MM.1S (cell line): Measurements from ENCODE around the gene RSU1.

Experiments
- DNase-seq: peaks from one replicate; pipeline ENCODE4 v3.0.0-alpha.2; 2015
- H2AFZ ChIP-seq: fragments of 300-600 bp; sonication (generic); 2 replicates; pipeline ENCODE4 v1.6.0; 2016; ENCODE audit warnings: antibody characterized with exemption, low read length
- H3F3A ChIP-seq: fragments of 300-600 bp; sonication (generic); 2 replicates; pipeline ENCODE4 v1.6.1; 2016; ENCODE audit warnings: mild to moderate bottlenecking, antibody characterized with exemption, low read length, moderate library complexity, mixed read lengths; ENCODE audit not compliant: insufficient read depth
- H3K27ac ChIP-seq: fragments of 300-600 bp; sonication (generic); 2 replicates; pipeline ENCODE4 v1.5.1; 2016; ENCODE audit warnings: mild to moderate bottlenecking, low read length
- H3K27me3 ChIP-seq: fragments of 300-600 bp; sonication (generic); replicated peaks from 2 replicates; pipeline ENCODE4 v1.6.0; 2016; ENCODE audit warnings: low read length; ENCODE audit not compliant: insufficient read depth
- H3K36me3 ChIP-seq: fragments of 300-600 bp; sonication (generic); replicated peaks from 2 replicates; pipeline ENCODE4 v1.6.1; 2016; ENCODE audit warnings: mild to moderate bottlenecking, low read length, mixed read lengths; ENCODE audit not compliant: insufficient read depth
- H3K4me1 ChIP-seq: fragments of 300-600 bp; sonication (generic); 2 replicates; pipeline ENCODE4 v1.6.1; 2016; ENCODE audit warnings: low read length, mixed read lengths
- H3K4me2 ChIP-seq: fragments of 300-600 bp; sonication (generic); 2 replicates; pipeline ENCODE4 v1.6.0; 2016; ENCODE audit warnings: low read depth, low read length
- H3K4me3 ChIP-seq: fragments of 300-600 bp; sonication (generic); 2 replicates; pipeline ENCODE4 v1.5.1; 2016; ENCODE audit warnings: low read length, mixed read lengths
- H3K79me2 ChIP-seq: fragments of 300-600 bp; sonication (generic); 2 replicates; pipeline ENCODE4 v1.6.1; 2016; ENCODE audit warnings: mixed run types, low read length, mixed read lengths
- H3K9ac ChIP-seq: fragments of 300-600 bp; sonication (generic); 2 replicates; pipeline ENCODE4 v1.6.1; 2016; ENCODE audit warnings: low read length, mixed read lengths
- H3K9me2 ChIP-seq: fragments of 300-600 bp; sonication (generic); replicated peaks from 2 replicates; pipeline ENCODE4 v1.6.1; 2016; ENCODE audit warnings: mild to moderate bottlenecking, low read length, mixed read lengths; ENCODE audit not compliant: insufficient read depth
- H3K9me3 ChIP-seq: fragments of 300-600 bp; sonication (generic); replicated peaks from 2 replicates; pipeline ENCODE4 v1.6.1; 2016; ENCODE audit warnings: mild to moderate bottlenecking, low read length, mixed read lengths; ENCODE audit not compliant: insufficient read depth
- H4K20me1 ChIP-seq: fragments of 300-600 bp; sonication (generic); 2 replicates; pipeline ENCODE4 v1.6.1; 2016; ENCODE audit warnings: mild to moderate bottlenecking, low read length, moderate library complexity, mixed read lengths; ENCODE audit not compliant: insufficient read depth
- EZH2 ChIP-seq: fragments of 300-600 bp; sonication (generic); optimal IDR thresholded peaks from 2 replicates; pipeline ENCODE3; 2017; ENCODE audit warnings: low read depth, mild to moderate bottlenecking, antibody characterized with exemption, low read length, mixed read lengths
- EZH2phosphoT487 ChIP-seq: fragments of 300-600 bp; sonication (generic); IDR thresholded peaks from 2 replicates; pipeline ENCODE4 v1.6.1; 2018; ENCODE audit warnings: antibody characterized with exemption, low read length
- TF ChIP-seq, protein P1 (sequence below): fragments of 300-600 bp; sonication (generic); IDR thresholded peaks from 2 replicates; pipeline ENCODE4 v1.5.1; 2016; ENCODE audit warnings: antibody characterized with exemption, low read length, mixed read lengths

RSU1 gene

DNA sequence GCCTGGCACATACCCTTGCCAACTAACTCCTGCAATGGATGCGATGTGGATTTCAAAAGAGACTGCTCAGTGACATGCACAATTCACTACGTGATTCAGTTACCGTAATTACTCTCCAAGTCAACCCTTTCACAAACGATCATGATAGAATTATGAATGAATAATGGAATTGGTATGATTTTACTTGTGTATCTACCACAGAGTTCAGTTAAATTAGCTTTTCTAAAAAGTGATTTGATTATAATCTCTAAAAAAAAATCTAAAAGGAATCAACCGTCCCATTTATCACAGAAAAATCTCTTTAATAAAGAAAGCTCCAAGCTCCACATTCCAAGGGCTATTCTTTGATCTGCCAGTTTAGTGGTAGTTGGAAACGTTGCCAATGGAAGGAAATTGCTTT is 30.4 kb upstream of the RSU1 start:
- no peak overlapping the region for H3K27ac ChIP-seq
- H3K4me3 ChIP-seq, result no peak overlapping the region
- no peaks in the 10 kb centered on the region for H3K27me3 ChIP-seq
- H2AFZ ChIP-seq, result no peak overlapping the region
- no peaks in the 10 kb centered on the region for H4K20me1 ChIP-seq
- no peak for TF ChIP-seq EZH2phosphoT487
- TF ChIP-seq, protein P1, sequence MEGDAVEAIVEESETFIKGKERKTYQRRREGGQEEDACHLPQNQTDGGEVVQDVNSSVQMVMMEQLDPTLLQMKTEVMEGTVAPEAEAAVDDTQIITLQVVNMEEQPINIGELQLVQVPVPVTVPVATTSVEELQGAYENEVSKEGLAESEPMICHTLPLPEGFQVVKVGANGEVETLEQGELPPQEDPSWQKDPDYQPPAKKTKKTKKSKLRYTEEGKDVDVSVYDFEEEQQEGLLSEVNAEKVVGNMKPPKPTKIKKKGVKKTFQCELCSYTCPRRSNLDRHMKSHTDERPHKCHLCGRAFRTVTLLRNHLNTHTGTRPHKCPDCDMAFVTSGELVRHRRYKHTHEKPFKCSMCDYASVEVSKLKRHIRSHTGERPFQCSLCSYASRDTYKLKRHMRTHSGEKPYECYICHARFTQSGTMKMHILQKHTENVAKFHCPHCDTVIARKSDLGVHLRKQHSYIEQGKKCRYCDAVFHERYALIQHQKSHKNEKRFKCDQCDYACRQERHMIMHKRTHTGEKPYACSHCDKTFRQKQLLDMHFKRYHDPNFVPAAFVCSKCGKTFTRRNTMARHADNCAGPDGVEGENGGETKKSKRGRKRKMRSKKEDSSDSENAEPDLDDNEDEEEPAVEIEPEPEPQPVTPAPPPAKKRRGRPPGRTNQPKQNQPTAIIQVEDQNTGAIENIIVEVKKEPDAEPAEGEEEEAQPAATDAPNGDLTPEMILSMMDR, result no peak
- no peak for TF ChIP-seq EZH2
- no peak for DNase-seq
- no peak overlapping the region for H3K9ac ChIP-seq
- no peaks in the 10 kb centered on the region for H3K9me2 ChIP-seq
- no peaks in the 10 kb centered on the region for H3K9me3 ChIP-seq
- no peaks in the 10 kb centered on the region for H3K4me1 ChIP-seq
- H3K4me2 ChIP-seq, result no peak overlapping the region
- no peaks in the 10 kb centered on the region for H3K79me2 ChIP-seq
- H3F3A ChIP-seq, result no peaks in the 10 kb centered on the region
- no peaks in the 10 kb centered on the region for H3K36me3 ChIP-seq

DNA sequence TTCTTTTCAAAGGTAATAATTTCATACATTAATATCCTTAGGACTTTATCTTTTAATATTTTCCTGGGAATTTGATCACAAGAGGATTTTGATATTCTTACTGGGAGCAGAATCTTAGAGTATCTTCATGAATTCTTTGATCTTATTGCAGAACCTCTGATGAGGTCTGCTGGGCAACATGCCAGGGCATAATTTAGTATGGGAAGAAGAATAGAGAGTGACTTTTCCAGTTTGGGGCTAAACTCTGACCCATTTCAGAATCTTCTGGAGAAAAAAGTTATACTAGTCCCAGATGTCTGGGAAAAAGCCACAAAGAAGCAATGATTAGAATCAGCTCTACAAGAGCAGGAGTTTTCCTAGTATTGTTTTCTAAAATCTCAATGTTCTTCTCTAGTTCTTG is 28.0 kb upstream of the RSU1 start:
- no peaks in the 10 kb centered on the region for H4K20me1 ChIP-seq
- H3K27me3 ChIP-seq, result no peaks in the 10 kb centered on the region
- no peak for TF ChIP-seq EZH2phosphoT487
- TF ChIP-seq, protein P1, result no peak
- no peak for TF ChIP-seq EZH2
- no peak for DNase-seq
- H3F3A ChIP-seq, result no peaks in the 10 kb centered on the region
- H3K9ac ChIP-seq, result no peak overlapping the region
- no peaks in the 10 kb centered on the region for H3K79me2 ChIP-seq
- H3K27ac ChIP-seq, result no peak overlapping the region
- H3K4me1 ChIP-seq, result no peaks in the 10 kb centered on the region
- no peak overlapping the region for H2AFZ ChIP-seq
- H3K4me3 ChIP-seq, result no peak overlapping the region
- H3K9me3 ChIP-seq, result no peaks in the 10 kb centered on the region
- H3K4me2 ChIP-seq, result no peak overlapping the region
- H3K36me3 ChIP-seq, result no peaks in the 10 kb centered on the region
- H3K9me2 ChIP-seq, result no peaks in the 10 kb centered on the region

DNA sequence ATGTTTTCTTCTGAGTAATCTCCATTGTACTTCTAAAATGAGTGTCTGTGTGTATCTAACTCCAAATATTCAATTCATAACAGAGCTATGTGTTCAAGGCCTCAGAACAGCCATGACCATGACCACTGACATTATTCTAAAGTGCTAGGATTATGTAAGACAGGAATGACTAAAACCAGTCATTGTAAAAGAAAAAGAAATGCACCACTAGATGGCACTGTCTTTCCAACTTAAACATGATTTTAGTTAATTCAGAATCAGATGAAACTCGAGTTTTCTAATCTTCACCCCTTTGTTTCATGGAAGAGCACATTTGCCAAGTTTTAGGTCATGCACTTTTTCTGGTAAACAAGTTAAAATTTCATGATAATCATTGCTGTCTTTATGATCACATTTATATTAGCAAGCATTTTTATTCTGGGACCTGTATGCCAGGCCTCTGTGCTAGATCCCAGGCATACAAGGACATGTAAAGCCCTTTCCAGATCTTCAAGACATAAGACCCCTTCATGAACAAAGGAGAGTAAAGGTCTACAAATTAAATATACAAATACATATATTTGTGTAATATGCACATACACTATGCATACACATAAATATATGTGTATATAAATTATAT is 26.1 kb upstream of the RSU1 start:
- peak; percentile 80 for DNase-seq
- no peak overlapping the region for H3K4me3 ChIP-seq
- H3K36me3 ChIP-seq, result no peaks in the 10 kb centered on the region
- H3K9ac ChIP-seq, result no peak overlapping the region
- H3K27ac ChIP-seq, result no peak overlapping the region
- TF ChIP-seq, protein P1, result peak; percentile 64
- TF ChIP-seq EZH2phosphoT487, result no peak
- no peaks in the 10 kb centered on the region for H3K9me3 ChIP-seq
- H3K79me2 ChIP-seq, result no peaks in the 10 kb centered on the region
- no peaks in the 10 kb centered on the region for H3K9me2 ChIP-seq
- H3K4me2 ChIP-seq, result no peak overlapping the region
- H2AFZ ChIP-seq, result no peak overlapping the region
- H3K4me1 ChIP-seq, result no peaks in the 10 kb centered on the region
- no peaks in the 10 kb centered on the region for H4K20me1 ChIP-seq
- H3F3A ChIP-seq, result no peaks in the 10 kb centered on the region
- H3K27me3 ChIP-seq, result no peaks in the 10 kb centered on the region
